GM18517 (cell line): ENCODE data around the gene ZBTB39.
"Not testable (repeated sequence)": the region's sequence is repeated elsewhere in the genome, so short reads cannot be mapped to it uniquely, and the experiment has no call there.

ENCODE experiments used
- ATAC-seq: cut with Tn5 transposase; IDR thresholded peaks from one replicate; pipeline ENCODE4 v1.9.1; 2021; ENCODE audit warnings: mild to moderate bottlenecking, moderate library complexity; ENCODE audit not compliant: unreplicated experiment

ZBTB39 gene

GRCh38 chr12:57004651-57005050 lies 1.7 kb downstream of the ZBTB39 start:
- no peak for ATAC-seq

- ATAC-seq: no peak
Observed at GRCh38 chr12:57003395-57003794, 3.0 kb downstream of the ZBTB39 start.

- ATAC-seq: no peak
Observed at GRCh38 chr12:57001448-57001906, 4.9 kb downstream of the ZBTB39 start.

- no peak for ATAC-seq
Observed at GRCh38 chr12:57000393-57000792, 6.0 kb downstream of the ZBTB39 start.

GRCh38 chr12:56999456-56999855 lies 6.9 kb downstream of the ZBTB39 start:
- no peak for ATAC-seq

GRCh38 chr12:56998981-56999380 lies 7.4 kb downstream of the ZBTB39 start:
- ATAC-seq: peak; percentile 85

GRCh38 chr12:56998316-56998715 lies 8.0 kb downstream of the ZBTB39 start:
- no peak for ATAC-seq

- no peak for ATAC-seq
Observed at GRCh38 chr12:56996793-56997545, 9.4 kb downstream of the ZBTB39 start.

GRCh38 chr12:56995930-56996496 lies 10.3 kb downstream of the ZBTB39 start:
- no peak for ATAC-seq

GRCh38 chr12:56995201-56995929 lies 11.0 kb downstream of the ZBTB39 start:
- ATAC-seq: no peak

GRCh38 chr12:56994231-56994746 lies 12.1 kb downstream of the ZBTB39 start:
- ATAC-seq: no peak

GRCh38 chr12:56993346-56993745 lies 13.0 kb downstream of the ZBTB39 start:
- no peak for ATAC-seq

- ATAC-seq: no peak
Observed at GRCh38 chr12:56991319-56992246, 14.8 kb downstream of the ZBTB39 start.

GRCh38 chr12:56990648-56991318 lies 15.6 kb downstream of the ZBTB39 start:
- no peak for ATAC-seq

GRCh38 chr12:56989861-56990610 lies 16.3 kb downstream of the ZBTB39 start:
- no peak for ATAC-seq

GRCh38 chr12:56988207-56988739 lies 18.1 kb downstream of the ZBTB39 start:
- no peak for ATAC-seq

- no peak for ATAC-seq
Observed at GRCh38 chr12:56987551-56988053, 18.7 kb downstream of the ZBTB39 start.

GRCh38 chr12:56987011-56987410 lies 19.3 kb downstream of the ZBTB39 start:
- no peak for ATAC-seq

GRCh38 chr12:56985714-56986113 lies 20.6 kb downstream of the ZBTB39 start:
- ATAC-seq: not testable (repeated sequence)
